BLaER1 (cell line): ENCODE data around the gene STARD7.
A peak's percentile ranks its signal among the peaks of the same experiment; 100 is the strongest.

Source experiments
- H3K27ac ChIP-seq: shearing (Covaris generic); formaldehyde crosslinking; 2 replicates; pipeline ENCODE4 v1.8.1; 2022
- H3K27me3 ChIP-seq: shearing (Covaris generic); formaldehyde crosslinking; 2 replicates; pipeline ENCODE4 v1.8.1; 2022
- H3K36me3 ChIP-seq: shearing (Covaris generic); formaldehyde crosslinking; 2 replicates; pipeline ENCODE4 v1.8.1; 2022
- H3K4me1 ChIP-seq: shearing (Covaris generic); formaldehyde crosslinking; 2 replicates; pipeline ENCODE4 v1.8.1; 2022
- H3K4me2 ChIP-seq: shearing (Covaris generic); formaldehyde crosslinking; 2 replicates; pipeline ENCODE4 v1.8.1; 2022
- H3K4me3 ChIP-seq: shearing (Covaris generic); formaldehyde crosslinking; 2 replicates; pipeline ENCODE4 v1.8.1; 2022
- H3K9ac ChIP-seq: shearing (Covaris generic); formaldehyde crosslinking; 2 replicates; pipeline ENCODE4 v1.8.1; 2022
- H3K9me3 ChIP-seq: shearing (Covaris generic); formaldehyde crosslinking; 2 replicates; pipeline ENCODE4 v1.8.1; 2022
- H4K20me1 ChIP-seq: shearing (Covaris generic); formaldehyde crosslinking; 2 replicates; pipeline ENCODE4 v1.8.1; 2022
- Cebpa-rat ChIP-seq: shearing (Covaris generic); IDR thresholded peaks from 2 replicates; pipeline ENCODE4 v1.8.1; 2022

Gene STARD7

GRCh38 chr2:96157649-96158553 lies 50.7 kb downstream of the STARD7 start:
- Histone ChIP-seq H3K9ac (no peak overlapping the region), H3K4me3 (no peak overlapping the region), H3K4me2 (peak overlapping the region; percentile 57), H3K4me1 (peaks cover 37% of the 10 kb centered on the region), H4K20me1 (no peaks in the 10 kb centered on the region), H3K9me3 (peaks cover 11% of the 10 kb centered on the region), H3K36me3 (no peaks in the 10 kb centered on the region), H3K27ac (peak overlapping the region; percentile 20; the same call in 1 of the 2 replicates), H3K27me3 (no peaks in the 10 kb centered on the region)
- no peak for TF ChIP-seq Cebpa-rat

GRCh38 chr2:96156926-96157648 lies 51.5 kb downstream of the STARD7 start:
- H3K4me3 ChIP-seq = no peak overlapping the region
- peak overlapping the region; percentile 57 for H3K4me2 ChIP-seq

GRCh38 chr2:96156011-96156820 lies 52.4 kb downstream of the STARD7 start:
- H3K4me1 ChIP-seq = peaks cover 27% of the 10 kb centered on the region
- TF ChIP-seq Cebpa-rat = no peak

More at GRCh38 chr2:96156926-96157648, 51.5 kb downstream of the STARD7 start:
- H3K4me1 ChIP-seq = peaks cover 30% of the 10 kb centered on the region
- H3K36me3 ChIP-seq = no peaks in the 10 kb centered on the region
- TF ChIP-seq Cebpa-rat = no peak
- H3K9me3 ChIP-seq = peaks cover 11% of the 10 kb centered on the region
- H3K9ac ChIP-seq = no peak overlapping the region
- H3K27me3 ChIP-seq = no peaks in the 10 kb centered on the region
- H4K20me1 ChIP-seq = no peaks in the 10 kb centered on the region
- no peak overlapping the region for H3K27ac ChIP-seq

GRCh38 chr2:96154506-96155380 lies 53.9 kb downstream of the STARD7 start:
- Histone ChIP-seq H3K36me3 (no peaks in the 10 kb centered on the region), H3K4me2 (no peak overlapping the region), H3K9me3 (no peaks in the 10 kb centered on the region), H3K27me3 (no peaks in the 10 kb centered on the region), H3K9ac (no peak overlapping the region), H3K27ac (peak overlapping the region; percentile 37; the same call in 1 of the 2 replicates), H3K4me1 (peaks cover 39% of the 10 kb centered on the region), H4K20me1 (no peaks in the 10 kb centered on the region), H3K4me3 (no peak overlapping the region)
- no peak for TF ChIP-seq Cebpa-rat

More at GRCh38 chr2:96156011-96156820, 52.4 kb downstream of the STARD7 start:
- Histone ChIP-seq H3K4me2 (peak overlapping the region; percentile 57), H3K27me3 (no peaks in the 10 kb centered on the region), H4K20me1 (no peaks in the 10 kb centered on the region), H3K9me3 (peaks cover 11% of the 10 kb centered on the region), H3K36me3 (no peaks in the 10 kb centered on the region), H3K9ac (no peak overlapping the region), H3K27ac (no peak overlapping the region), H3K4me3 (no peak overlapping the region)

DNA sequence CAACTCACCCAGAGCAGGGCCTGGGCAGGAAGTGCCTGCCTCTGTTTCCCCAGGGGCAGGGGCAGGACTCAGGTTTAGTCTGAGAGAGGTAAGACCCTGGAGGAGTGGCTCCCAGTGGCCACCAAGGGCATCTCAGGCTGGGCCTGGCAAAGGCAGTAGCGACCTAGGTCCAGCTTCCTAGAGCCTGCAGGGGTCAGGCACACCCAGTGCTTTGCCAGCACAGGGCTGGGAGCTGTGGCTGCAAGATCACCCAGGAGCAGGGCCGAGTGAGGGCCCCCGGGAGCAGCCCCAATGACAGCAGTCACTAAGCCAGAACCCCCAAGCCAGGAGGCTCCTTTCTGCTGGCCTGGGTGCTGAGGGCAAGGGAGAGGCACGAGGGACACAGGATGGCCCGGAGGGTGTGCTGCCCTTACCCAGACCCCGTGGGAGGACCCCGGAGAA lies 54.6 kb downstream of the STARD7 start:
- no peak for TF ChIP-seq Cebpa-rat
- H3K27ac ChIP-seq = peak overlapping the region; percentile 37; the same call in 1 of the 2 replicates
- peaks cover 46% of the 10 kb centered on the region for H3K4me1 ChIP-seq
- H3K9ac ChIP-seq = no peak overlapping the region
- H3K4me2 ChIP-seq = no peak overlapping the region
- no peaks in the 10 kb centered on the region for H4K20me1 ChIP-seq
- H3K36me3 ChIP-seq = no peaks in the 10 kb centered on the region
- H3K27me3 ChIP-seq = no peaks in the 10 kb centered on the region
- no peaks in the 10 kb centered on the region for H3K9me3 ChIP-seq
- H3K4me3 ChIP-seq = no peak overlapping the region

- Histone ChIP-seq H3K27me3 (no peaks in the 10 kb centered on the region), H4K20me1 (no peaks in the 10 kb centered on the region), H3K4me3 (no peak overlapping the region), H3K4me1 (peaks cover 54% of the 10 kb centered on the region), H3K9me3 (no peaks in the 10 kb centered on the region), H3K27ac (no peak overlapping the region), H3K4me2 (no peak overlapping the region), H3K36me3 (no peaks in the 10 kb centered on the region), H3K9ac (no peak overlapping the region)
- TF ChIP-seq Cebpa-rat = no peak
These were observed 55.3 kb downstream of the STARD7 start for GRCh38 chr2:96153291-96153713.

DNA sequence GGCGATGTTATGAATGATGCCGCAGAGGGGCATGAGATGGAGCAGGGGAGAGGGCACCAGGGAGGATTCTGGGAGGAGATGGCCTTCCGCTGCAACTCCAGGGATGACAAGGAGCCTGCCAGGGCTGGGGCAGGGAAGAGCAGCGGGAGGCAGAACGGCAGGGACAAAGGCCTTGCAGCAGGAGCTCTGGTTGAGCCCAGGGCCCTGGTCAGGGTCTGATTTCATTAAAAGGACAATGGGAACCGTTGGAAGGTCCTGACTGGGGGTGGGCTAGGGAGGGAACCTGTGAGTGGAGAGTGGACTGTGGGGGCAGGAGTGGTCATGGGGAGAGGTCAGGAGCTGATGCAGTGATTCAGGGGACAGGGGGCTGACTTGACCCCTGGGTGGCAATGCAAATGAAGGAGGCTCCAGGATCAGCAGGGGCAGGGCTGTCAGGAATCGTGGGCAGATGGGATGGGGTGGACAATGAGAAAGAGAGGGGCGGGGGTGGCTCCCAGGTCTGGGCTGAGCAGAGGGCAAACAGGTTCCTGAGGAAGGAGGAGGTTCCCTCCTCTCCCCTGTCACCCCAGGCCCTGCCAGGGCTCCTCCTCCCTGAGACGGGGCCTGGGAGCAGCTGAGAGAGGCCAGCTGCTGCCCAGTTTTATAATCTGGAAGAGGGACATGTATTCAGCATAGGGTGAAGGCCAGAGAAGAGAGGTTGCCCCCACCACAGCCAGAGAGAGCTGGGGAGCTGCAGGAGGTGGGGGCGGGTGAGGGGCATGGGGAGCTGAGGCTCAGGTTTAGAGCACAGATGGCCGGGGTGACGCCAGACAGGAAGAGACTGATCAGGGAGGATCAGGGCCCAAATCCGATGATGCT lies 56.1 kb downstream of the STARD7 start:
- Histone ChIP-seq H4K20me1 (no peaks in the 10 kb centered on the region), H3K27me3 (no peaks in the 10 kb centered on the region), H3K4me1 (peaks cover 57% of the 10 kb centered on the region), H3K4me2 (no peak overlapping the region), H3K36me3 (no peaks in the 10 kb centered on the region), H3K4me3 (no peak overlapping the region), H3K27ac (0 out of 2 replicates have a peak overlapping the region, but pooled peaks have one; percentile 38), H3K9me3 (no peaks in the 10 kb centered on the region), H3K9ac (no peak overlapping the region)
- no peak for TF ChIP-seq Cebpa-rat
